GM20000 (cell line): ENCODE results near the gene CDK11A.
A peak's percentile ranks its signal among the peaks of the same experiment; 100 is the strongest.
"Not testable (repeated sequence)": the region's sequence is repeated elsewhere in the genome, so short reads cannot be mapped to it uniquely, and the experiment has no call there.

ENCODE experiments used
- DNase-seq: peaks from one replicate; pipeline ENCODE4 v3.0.0; 2012; ENCODE audit warnings: low spot score
- TF ChIP-seq, protein P1 (sequence below): IDR thresholded peaks from 2 replicates; pipeline ENCODE4 v1.5.1; 2012; ENCODE audit warnings: mild to moderate bottlenecking, control low read depth; ENCODE audit errors: extremely low read depth, missing control alignments

CDK11A gene

DNA sequence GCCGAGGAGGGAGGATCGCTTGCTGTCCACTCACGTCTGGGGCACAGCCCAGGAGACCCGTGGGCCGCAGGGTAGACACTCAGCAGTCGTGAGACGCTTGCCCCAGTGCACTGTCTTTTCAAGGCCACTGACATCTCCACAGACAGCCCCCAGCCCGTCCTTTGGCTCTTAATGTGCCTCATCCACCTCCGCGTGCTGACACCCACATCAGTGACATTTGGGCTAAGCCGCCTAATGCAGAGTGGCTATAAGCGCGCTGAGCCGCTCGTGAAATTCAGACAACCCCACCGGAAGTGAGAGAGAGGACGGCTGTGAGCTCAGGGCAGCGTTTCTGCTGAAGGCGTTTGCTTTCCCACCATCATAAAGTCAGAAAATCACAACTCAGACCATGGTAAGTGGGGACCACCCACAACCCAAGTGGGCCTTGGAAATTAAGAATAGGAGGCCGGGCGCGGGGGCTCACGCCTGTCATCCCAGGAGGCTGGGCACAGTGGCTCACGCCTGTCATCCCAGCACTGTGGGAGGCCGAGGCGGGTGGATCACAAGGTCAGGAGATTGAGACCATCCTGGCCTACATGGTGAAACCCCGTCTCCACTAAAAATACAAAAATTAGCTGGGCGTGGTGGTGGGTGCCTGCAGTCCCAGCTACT is 40.0 kb downstream of the CDK11A start:
- TF ChIP-seq, protein P1, sequence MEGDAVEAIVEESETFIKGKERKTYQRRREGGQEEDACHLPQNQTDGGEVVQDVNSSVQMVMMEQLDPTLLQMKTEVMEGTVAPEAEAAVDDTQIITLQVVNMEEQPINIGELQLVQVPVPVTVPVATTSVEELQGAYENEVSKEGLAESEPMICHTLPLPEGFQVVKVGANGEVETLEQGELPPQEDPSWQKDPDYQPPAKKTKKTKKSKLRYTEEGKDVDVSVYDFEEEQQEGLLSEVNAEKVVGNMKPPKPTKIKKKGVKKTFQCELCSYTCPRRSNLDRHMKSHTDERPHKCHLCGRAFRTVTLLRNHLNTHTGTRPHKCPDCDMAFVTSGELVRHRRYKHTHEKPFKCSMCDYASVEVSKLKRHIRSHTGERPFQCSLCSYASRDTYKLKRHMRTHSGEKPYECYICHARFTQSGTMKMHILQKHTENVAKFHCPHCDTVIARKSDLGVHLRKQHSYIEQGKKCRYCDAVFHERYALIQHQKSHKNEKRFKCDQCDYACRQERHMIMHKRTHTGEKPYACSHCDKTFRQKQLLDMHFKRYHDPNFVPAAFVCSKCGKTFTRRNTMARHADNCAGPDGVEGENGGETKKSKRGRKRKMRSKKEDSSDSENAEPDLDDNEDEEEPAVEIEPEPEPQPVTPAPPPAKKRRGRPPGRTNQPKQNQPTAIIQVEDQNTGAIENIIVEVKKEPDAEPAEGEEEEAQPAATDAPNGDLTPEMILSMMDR, result no peak
- DNase-seq, result peak; percentile 4

DNA sequence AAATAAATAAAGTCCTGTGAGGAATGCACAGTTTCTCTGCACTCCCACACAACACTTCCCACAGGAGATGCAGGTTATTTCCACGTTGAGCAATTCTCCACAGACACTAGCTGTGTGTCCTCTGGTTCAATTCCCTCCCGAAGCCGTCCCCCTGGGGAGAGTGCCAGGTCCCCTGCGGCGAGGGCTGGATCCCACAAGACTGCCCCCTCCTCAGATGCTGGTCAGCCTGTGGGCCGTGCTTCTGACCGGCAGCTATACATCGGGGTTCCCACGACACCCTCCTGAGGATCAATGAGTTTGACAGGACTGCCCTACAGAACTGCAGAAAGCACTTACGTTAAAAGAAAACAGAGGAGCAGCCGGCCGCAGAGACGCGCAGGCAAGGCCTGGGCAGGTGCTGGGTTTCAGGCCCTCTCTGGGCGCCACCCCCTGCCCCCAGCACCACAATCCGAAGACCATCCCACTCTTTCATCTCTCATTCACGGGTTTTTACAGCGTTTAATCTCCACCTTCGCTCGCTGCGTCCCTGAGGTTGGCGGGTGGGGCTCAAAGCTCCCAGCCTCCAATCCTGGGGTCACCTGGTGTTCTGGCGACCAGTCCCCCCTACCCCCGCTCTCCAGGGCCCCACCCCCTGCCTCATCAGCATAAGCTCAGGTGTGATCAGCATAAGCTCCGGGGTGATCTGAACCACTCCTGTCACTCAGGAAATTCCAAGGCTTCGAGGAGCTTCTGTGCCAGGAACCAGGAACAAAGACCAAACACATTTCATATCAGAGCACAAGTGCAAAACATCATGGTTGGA is 40.9 kb downstream of the CDK11A start:
- DNase-seq, result no peak
- TF ChIP-seq, protein P1, result no peak

DNA sequence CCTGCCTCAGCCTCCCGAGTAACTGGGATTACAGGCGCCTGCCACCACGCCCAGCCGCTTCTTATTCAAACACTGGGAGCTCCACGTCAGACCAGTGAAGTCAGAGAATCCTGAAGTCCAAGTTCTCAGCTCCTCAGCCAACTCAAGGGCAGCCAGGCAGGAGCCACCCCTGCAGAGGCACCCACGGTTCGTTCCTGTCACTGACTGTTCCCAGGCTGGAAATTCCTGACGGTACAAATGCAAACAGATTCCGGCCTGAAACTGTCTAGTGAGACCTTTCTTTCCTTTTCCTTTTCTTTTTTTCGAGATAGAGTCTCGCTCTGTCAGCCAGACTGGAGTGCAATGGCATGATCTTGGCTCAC is 43.3 kb downstream of the CDK11A start:
- no peak for DNase-seq
- TF ChIP-seq, protein P1, result no peak

DNA sequence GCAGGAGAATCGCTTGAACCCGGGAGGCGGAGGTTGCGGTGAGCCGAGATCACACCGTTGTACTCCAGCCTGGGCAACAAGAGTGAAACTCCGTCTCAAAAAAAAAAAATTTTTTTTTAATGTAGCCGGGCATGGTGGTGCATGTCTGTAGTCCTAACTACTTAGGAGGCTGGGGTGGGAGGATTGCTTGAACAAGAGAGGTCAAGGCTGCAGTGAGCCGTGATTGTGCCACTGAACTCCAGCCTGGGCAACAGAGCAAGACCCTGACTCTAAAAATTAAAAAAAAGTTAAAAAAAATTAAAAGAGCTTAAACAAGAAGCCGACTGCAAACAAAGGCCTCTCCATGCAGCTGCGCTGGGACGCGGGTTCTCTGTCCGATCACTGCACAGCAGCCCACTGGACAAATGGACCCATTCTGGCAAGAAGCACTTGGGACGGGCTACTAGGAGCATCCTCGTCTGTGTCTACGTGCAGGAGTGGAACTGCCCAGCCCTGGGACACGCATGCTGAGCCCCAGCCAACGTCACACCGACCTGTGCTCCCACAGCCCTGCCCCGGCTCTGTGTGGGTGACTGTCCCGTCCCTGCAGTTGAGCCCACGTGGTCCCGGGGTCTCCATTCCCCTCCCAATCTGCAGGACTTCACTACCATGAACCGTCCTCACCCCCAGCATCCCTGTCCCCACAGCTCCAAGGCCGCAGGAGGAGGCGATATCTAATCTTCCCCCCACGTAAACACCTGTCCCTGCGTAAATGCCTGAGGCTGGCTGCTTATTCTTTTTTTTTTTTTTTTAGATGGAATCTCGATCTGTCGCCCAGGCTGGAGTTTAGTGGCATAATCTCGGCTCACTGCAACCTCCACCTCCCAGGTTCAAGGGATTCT is 43.9 kb downstream of the CDK11A start:
- no peak for DNase-seq

DNA sequence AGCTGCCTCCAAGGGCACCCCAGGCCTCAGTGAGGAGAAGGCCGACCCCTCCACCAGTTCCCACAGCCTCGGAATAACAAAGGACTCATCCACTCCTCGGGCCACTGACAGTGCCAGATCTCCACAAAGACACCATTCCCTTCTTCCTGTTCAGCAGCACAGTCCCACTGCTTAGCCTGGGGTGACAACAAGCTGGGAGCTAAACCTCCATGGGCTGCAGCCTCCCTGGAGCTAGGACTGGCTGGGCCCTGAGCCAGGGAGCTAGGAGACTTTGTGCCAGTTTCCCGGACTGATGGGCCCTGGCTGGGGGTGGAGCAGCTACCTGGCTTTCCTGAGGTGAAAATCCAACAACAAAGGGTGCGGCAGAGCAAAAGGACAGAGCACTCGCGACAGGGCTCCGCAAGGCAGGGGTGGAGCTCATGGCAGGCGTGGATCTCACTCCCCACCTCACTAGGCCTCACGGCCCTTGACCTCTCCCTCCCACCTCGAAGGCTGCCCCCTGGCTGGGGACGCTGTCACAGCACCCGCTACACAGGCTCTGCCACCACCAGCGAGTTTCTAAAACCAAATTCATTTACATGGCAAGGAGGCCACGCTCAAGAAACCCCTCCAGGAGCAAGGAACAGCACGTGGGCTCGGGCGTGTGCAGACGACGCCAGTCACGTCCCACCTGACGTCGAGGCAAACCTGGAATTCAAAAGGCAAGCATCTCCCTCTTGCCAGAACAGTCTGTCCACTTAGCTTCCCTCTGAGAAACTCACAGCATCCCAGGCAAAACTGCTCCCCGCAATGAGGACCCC is 45.4 kb downstream of the CDK11A start:
- peak; percentile 72 for DNase-seq
- TF ChIP-seq, protein P1, result no peak

More for the DNA sequence above, 43.9 kb downstream of the CDK11A start:
- TF ChIP-seq, protein P1, result no peak

DNA sequence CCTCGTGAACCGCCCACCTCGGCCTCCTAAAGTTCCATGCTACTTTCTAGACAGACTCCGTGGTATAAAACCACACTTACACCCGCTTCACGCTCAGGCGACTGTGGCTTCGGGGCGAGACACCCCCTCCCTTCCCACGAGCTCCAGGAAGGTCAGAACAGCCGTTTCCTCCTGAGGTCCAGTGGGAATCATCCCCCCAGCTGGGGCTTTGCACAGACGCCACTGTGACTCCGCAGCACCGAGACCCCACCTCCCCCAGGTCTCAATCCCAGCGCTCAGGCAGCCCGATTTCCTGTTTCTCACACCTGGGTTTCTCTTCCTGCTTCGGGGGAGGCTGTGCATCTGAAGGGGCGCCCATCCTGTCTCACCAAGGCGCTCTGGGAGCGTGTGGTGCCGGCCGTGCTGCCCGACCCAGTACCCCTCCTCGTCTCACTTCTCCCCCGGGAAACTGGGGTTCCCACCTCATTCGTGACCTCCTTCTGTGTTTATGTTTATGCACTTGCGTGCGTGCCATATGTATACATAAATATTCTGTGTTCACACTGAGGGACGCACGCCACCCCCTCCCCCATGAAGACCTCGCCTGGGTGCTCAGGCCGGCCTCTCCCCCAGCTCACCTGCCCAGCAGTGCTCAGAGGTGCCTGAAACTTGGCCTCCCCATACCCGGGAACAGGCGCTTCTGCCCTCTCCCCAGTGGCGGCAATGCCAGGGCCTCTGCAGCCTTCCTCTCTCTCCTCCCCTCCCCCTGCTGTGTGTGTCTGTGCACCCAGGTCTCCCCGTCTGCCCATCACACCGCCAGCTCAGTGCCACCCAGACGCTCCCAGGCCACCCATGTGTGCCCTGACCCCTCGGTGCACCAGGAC is 46.2 kb downstream of the CDK11A start:
- TF ChIP-seq, protein P1, result no peak
- DNase-seq, result peak; percentile 86

DNA sequence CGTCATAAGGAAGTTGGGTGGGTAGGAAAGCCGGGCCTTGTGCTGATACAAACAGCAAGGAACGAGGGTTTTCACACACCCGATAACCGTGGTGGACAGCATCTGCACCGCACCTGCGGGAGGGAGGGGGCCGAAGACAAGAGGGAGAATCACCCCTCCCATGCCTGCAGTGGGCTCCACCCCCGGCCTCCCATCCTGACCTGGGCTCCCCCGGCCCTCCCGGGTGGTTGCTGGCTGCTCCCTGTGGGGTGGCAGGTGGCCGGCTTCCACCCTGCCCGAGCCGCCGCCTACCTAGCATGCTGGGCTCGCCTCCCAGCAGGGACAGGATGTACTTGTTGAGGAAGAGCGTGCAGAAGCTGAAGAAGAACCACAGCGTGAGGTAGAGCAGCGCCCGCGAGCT is 48.1 kb downstream of the CDK11A start:
- DNase-seq, result not testable (repeated sequence)

DNA sequence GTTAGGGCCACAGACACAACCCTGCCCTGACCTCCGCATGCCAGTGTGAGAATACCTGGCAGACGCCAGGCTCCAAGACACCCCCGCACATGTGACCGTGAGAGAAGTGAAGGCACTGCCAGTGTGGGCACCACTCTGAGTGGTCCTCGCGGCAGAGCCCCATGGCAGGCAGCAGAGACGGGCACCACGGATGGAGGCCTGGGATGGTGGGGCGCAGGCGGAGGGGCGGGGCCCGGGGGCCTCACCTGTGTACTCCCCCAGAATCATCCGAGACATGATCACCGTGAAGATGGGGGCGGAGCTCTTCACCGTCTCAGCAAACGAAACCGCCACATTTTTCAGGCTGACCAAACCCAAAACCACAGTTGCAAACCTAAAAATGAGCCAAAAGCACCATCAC is 48.9 kb downstream of the CDK11A start:
- not testable (repeated sequence) for DNase-seq

DNA sequence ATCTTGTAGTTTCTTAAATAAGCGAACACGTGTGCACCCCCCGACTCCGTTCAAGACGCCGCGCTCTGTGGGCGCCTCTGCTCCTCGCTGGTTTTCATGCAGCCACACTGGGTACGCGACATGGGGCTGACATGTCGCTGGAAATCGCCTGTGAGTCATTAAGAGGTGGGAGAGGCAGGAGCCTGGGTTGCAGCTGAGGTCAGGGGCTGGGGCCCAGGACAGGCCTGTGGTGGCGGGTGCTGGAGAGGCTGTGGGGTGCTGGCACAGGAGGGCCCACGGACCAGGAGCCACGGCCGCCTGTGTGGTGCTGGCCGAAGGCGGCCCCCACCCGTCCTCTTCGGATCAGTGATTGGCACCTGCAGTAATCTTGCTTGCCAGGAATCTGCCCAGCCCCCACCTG is 49.4 kb downstream of the CDK11A start:
- DNase-seq, result not testable (repeated sequence)
